ENCODE measurements around the gene CCL4. TPM values are rescaled to one million over a fixed set of nuclear protein-coding genes. Genes with fewer than 3 reads are reported as not detected.
"Not testable (repeated sequence)": the region's sequence is repeated elsewhere in the genome, so short reads cannot be mapped to it uniquely, and the experiment has no call there.

Gene CCL4
- total RNA-seq, 2 donors from 2014 or later: 63.9 to 200 TPM

DNA sequence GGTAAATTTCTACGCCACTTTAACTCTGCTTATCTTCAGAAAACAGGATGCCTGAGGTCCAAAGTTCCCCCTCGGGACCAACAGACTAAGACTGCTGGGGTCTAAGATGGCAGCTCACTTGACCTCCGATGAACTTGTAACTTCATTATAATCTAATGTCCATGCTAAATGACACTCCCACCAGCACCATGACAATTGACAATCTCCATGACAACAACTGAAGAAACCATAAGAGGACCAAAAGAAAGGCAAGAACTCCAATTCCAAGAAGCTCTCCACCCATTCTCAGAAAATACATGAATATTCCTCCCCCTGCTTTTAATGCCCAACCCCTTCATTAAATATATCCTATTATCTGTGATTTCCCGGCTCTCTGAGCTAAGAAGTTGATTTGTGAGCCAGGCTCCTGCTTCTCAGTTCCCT lies 7.5 kb downstream of the CCL4 start:
- peaks cover 6 to 7% of the 10 kb centered on the region in 2 donors for H3K36me3 Mint-ChIP-seq (ENCODE audit: insufficient read depth in 2 of 2)
- peaks cover 66% of the 10 kb centered on the region for H3K27me3 Mint-ChIP-seq (ENCODE audit: low read depth)
- DNase-seq: no peak
- peaks cover 8% of the 10 kb centered on the region for H3K4me1 Mint-ChIP-seq (ENCODE audit: low read depth)
- H3K27ac Mint-ChIP-seq: no peak overlapping the region
- H3K4me3 Mint-ChIP-seq: no peak overlapping the region
- ATAC-seq (replicated peaks in 1 of 2): no peak
- peaks cover 3 to 11% of the 10 kb centered on the region in 2 donors for H3K9me3 Mint-ChIP-seq

DNA sequence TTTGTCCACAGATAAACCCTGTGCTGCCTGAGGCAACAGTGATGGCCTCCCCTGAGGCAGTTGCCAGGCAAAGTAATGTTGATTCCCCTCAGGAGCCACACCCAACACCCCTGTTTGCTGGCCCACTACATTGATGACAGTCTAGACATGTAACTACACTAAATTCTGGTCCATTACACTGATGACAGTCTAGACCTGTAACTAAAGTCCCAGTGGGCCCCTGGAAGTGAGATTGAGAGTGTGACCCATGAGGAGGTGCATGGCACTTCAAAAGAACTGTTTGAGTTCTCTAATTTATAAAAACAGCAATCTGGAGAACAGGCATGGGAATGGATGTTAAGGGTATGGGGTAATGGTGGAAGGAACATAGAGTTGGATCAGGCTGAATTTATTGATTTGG lies 8.9 kb downstream of the CCL4 start:
- ATAC-seq (replicated peaks in 1 of 2) (no peak), DNase-seq (no peak)
- Mint-ChIP-seq H3K4me1 (ENCODE audit: low read depth) (peaks cover 11% of the 10 kb centered on the region), H3K27ac (no peak overlapping the region), H3K4me3 (no peak overlapping the region), H3K9me3 (peaks cover 3 to 11% of the 10 kb centered on the region in 2 donors), H3K27me3 (ENCODE audit: low read depth) (peaks cover 61% of the 10 kb centered on the region), H3K36me3 (ENCODE audit: insufficient read depth in 2 of 2) (peaks cover 6 to 7% of the 10 kb centered on the region in 2 donors)

DNA sequence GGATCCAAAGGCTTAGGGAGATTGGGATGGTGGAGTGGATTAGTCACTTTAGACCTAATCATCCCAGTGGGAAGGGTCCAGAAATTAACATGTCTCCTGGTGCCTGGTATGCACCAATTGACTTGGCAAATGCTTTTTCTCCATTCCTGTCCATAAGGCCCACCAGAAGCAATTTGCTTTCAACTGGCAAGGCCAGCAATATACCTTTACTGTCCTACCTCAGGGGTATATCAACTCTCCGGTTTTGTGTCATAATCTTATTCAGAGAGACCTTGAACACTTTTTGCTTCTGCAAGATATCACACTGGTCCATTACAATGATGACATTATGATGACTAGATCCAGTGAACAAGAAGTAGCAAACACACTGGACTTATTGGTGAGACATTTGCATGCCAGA lies 9.5 kb downstream of the CCL4 start:
- peaks cover 56% of the 10 kb centered on the region for H3K27me3 Mint-ChIP-seq (ENCODE audit: low read depth)
- not testable (repeated sequence) for ATAC-seq (replicated peaks in 1 of 2); DNase-seq; H3K4me3 Mint-ChIP-seq; H3K27ac Mint-ChIP-seq; H3K36me3 Mint-ChIP-seq (ENCODE audit: insufficient read depth in 2 of 2)
- H3K9me3 Mint-ChIP-seq: peaks cover 3 to 11% of the 10 kb centered on the region in 2 donors
- peaks cover 15% of the 10 kb centered on the region for H3K4me1 Mint-ChIP-seq (ENCODE audit: low read depth)

DNA sequence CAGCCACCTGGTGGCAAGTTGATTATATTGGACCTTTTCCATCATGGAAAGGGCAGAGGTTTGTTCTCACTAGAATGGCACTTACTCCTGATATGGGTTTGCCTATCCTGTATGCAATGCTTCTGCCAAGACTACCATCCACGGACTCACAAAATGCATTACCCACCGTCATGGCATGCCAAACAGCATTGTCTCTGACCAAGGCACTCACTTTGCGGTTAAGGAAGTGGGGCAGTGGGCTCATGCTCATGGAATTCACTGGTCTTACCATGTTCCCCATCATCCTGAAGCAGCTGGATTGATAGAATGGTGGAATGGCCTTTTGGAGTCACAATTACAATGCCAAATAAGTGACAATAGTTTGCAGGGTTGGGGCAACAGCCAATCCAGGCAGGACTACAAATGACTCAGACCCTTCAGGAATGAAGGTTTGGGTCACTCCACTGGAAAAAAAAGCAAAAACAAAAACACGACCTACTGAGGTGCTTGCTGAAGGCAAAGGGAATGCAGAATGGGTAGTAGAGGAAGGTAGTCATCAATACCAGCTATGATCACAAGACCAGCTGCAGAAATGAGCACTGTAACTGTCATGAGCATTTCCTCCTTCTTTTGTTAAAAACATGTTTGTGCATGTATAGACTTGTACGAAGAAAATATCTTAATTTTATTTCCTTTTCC lies 11.5 kb downstream of the CCL4 start:
- Mint-ChIP-seq H3K9me3 (peaks cover 3 to 11% of the 10 kb centered on the region in 2 donors), H3K4me1 (ENCODE audit: low read depth) (peaks cover 23% of the 10 kb centered on the region), H3K27me3 (ENCODE audit: low read depth) (peaks cover 55% of the 10 kb centered on the region)
- H3K4me3 Mint-ChIP-seq; H3K27ac Mint-ChIP-seq; ATAC-seq (replicated peaks in 1 of 2); H3K36me3 Mint-ChIP-seq (ENCODE audit: insufficient read depth in 2 of 2); DNase-seq: not testable (repeated sequence)

DNA sequence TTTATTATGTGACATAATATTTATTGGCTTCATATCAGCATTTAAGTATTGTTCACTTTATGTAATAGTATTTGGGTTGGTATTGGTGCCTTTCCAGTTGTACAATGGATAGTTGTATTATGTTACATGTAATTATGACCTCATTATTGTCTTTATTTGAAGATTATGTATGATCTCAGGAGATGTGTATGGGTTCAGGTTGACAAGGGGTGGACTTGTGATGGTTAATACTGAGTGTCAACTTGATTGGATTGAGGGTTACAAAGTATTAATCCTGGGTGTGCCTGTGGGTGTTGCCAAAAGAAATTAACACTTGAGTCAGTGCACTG lies 12.0 kb downstream of the CCL4 start:
- ATAC-seq (replicated peaks in 1 of 2); H3K27ac Mint-ChIP-seq; H3K36me3 Mint-ChIP-seq (ENCODE audit: insufficient read depth in 2 of 2); DNase-seq: not testable (repeated sequence)
- Mint-ChIP-seq H3K4me1 (ENCODE audit: low read depth) (peaks cover 28% of the 10 kb centered on the region), H3K4me3 (peak overlapping the region in 1 of 2 donors; percentile 33), H3K9me3 (peaks cover 3 to 11% of the 10 kb centered on the region in 2 donors), H3K27me3 (ENCODE audit: low read depth) (peaks cover 60% of the 10 kb centered on the region)

DNA sequence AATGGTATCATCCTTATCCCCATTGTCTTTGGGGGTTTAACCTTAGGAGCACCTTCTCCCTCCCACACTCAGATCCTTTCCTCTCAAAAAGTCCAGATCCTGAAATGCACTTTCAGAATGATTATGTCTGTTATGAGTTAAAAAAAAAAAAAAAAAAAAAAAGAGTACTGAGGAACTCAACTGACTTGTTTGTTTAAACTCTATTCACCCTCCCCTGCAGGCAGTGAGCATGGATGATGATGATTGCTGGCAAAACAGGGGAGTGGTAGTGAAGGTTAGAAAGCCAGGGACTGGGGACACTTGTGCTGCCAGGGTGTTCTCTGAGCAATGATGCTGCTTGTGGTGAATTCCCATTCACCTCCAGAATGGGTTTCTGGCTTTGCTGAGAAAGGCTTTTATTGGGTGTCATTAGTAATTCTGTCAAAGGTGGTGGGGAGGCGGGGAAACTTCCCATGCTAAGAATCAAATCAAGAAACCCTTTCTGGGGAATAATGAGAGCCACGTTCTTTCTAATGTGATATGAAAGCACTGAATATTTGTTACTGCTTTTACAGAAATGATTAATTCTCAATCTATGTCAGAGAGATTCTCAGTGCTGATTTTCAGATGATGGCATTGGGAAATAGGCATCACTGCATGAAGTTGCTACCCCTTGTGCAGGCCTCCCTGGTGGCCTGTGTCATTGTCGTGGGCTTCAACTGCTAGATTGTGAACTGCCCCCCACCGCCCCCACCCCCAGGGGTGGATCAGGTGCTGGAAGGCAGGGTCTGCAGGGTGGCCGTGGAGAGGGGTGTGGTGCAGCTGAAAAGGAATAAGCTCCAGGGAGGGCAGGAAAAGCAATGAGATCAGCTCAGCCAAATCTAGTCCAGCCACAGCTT lies 14.1 kb downstream of the CCL4 start:
- H3K27me3 Mint-ChIP-seq (ENCODE audit: low read depth): peaks cover 60% of the 10 kb centered on the region
- H3K4me1 Mint-ChIP-seq (ENCODE audit: low read depth): peaks cover 30% of the 10 kb centered on the region
- H3K4me3 Mint-ChIP-seq: peak overlapping the region; percentile 50 to 63
- H3K36me3 Mint-ChIP-seq (ENCODE audit: insufficient read depth in 2 of 2): peaks cover 3 to 5% of the 10 kb centered on the region in 2 donors
- DNase-seq (peak; percentile 42 to 50), ATAC-seq (replicated peaks in 1 of 2) (peak; percentile 86)
- peak overlapping the region; percentile 89 for H3K27ac Mint-ChIP-seq
- H3K9me3 Mint-ChIP-seq: peaks cover 3 to 4% of the 10 kb centered on the region in 2 donors

DNA sequence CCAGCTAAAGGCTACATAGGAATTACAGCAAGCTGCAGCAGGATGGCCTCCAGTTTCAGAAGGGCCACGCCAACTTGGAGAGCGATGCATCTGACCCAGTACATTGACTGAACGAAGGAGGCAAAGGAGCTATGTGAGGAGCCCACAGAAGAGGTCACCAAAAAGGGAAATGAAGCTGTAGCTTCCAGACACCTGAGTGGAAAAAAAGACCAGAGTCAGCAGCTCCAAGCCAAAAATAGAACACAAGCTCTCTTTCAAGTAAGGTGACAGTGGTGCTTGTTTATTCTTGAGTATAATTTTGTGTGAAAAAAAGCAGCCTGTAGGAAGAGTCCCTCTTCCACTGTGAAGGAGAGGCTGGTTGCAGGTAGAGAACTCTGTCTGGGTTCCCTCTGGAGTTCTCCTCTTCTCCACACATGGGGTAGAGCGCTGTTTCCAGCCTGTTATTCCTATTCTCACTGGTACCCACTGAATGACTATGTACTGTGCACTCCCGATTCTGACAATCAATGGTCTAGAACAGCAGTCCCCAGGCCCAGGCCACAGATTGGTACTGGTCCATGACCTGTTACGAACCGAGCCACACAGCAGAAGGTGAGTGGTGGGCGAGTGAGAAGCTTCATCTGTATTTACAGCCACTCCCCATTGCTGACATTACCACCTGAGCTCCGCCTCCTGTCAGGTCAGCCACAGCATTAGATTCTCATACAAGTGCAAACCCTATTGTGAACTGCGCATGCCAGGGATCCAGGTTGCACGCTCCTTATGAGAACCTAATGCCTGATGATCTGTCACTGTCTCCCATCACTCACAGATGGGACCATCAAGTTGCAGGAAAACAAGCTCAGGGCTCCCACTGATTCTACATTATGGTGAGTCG lies 15.1 kb downstream of the CCL4 start:
- H3K9me3 Mint-ChIP-seq: peaks cover 2 to 4% of the 10 kb centered on the region in 2 donors
- peaks cover 2 to 4% of the 10 kb centered on the region in 2 donors for H3K36me3 Mint-ChIP-seq (ENCODE audit: insufficient read depth in 2 of 2)
- peaks cover 67% of the 10 kb centered on the region for H3K27me3 Mint-ChIP-seq (ENCODE audit: low read depth)
- DNase-seq (no peak), ATAC-seq (replicated peaks in 1 of 2) (no peak)
- peak overlapping the region; percentile 50 to 63 for H3K4me3 Mint-ChIP-seq
- H3K27ac Mint-ChIP-seq: no peak overlapping the region
- peaks cover 30% of the 10 kb centered on the region for H3K4me1 Mint-ChIP-seq (ENCODE audit: low read depth)

DNA sequence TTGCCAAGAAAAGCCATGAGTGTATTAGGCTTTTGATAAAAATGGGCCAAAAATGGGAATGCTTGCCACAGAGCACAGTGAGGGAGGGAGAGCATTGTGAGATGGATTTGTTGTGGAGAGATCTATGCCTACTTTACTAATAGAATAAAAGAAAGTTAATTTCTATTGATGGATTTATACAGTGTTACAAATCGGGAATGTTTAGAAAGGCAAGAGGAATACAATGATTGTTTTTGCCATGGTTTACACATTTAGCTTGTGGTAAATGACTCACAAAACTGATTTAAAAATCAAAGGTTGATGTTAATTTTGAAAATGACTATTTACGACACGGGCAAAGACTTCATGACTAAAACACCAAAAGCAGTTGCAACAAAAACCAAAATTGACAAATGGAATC lies 16.6 kb downstream of the CCL4 start:
- peaks cover 0 to 4% of the 10 kb centered on the region in 2 donors for H3K9me3 Mint-ChIP-seq
- DNase-seq (no peak), ATAC-seq (replicated peaks in 1 of 2) (no peak)
- peaks cover 2 to 4% of the 10 kb centered on the region in 2 donors for H3K36me3 Mint-ChIP-seq (ENCODE audit: insufficient read depth in 2 of 2)
- peaks cover 30% of the 10 kb centered on the region for H3K4me1 Mint-ChIP-seq (ENCODE audit: low read depth)
- H3K27me3 Mint-ChIP-seq (ENCODE audit: low read depth): peaks cover 64% of the 10 kb centered on the region
- H3K27ac Mint-ChIP-seq: peak overlapping the region; percentile 64
- H3K4me3 Mint-ChIP-seq: peak overlapping the region in 1 of 2 donors; percentile 71

DNA sequence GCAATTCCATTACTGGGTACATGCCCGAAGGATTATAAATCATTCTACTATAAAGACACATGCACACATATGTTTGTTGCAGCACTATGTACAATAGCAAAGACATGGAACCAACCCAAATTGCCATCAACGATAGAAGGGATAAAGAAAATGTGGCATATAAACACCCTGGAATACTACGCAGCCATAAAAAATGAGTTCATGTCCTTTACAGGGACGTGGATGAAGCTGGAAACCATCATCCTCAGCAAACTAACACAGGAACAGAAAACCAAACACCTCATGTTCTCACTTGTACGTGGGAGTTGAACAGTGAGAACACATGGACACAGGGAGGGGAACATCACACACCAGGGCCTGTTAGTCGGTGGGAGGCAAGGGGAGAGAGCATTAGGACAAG lies 17.5 kb downstream of the CCL4 start:
- ATAC-seq (replicated peaks in 1 of 2); H3K4me3 Mint-ChIP-seq; H3K9me3 Mint-ChIP-seq; DNase-seq: not testable (repeated sequence)
- Mint-ChIP-seq H3K36me3 (ENCODE audit: insufficient read depth in 2 of 2) (peaks cover 8 to 12% of the 10 kb centered on the region in 2 donors), H3K4me1 (ENCODE audit: low read depth) (peaks cover 30% of the 10 kb centered on the region), H3K27me3 (ENCODE audit: low read depth) (peaks cover 65% of the 10 kb centered on the region), H3K27ac (peak overlapping the region; percentile 64)

DNA sequence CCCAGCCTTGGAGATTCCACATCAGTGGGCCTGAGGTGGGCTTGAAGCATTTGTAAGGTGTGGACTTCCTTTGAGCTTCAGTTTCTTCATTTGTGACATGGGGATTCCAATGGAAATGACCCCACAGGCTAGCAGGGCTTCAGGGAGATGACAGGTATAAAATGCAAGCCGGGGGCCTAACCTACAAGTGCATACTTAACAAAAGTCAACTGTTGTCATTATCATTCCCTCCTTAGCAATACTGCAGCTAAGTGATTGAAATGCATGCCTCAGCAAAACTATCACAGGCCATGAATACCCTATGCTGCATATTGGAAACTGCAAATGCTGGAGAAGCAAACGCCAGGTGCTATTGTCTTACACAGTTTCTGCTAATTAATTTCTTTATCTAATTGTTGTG lies 19.8 kb downstream of the CCL4 start:
- Mint-ChIP-seq H3K4me3 (no peak overlapping the region), H3K4me1 (ENCODE audit: low read depth) (peaks cover 22% of the 10 kb centered on the region), H3K27ac (no peak overlapping the region), H3K27me3 (ENCODE audit: low read depth) (peaks cover 71% of the 10 kb centered on the region), H3K36me3 (ENCODE audit: insufficient read depth in 2 of 2) (peaks cover 12 to 20% of the 10 kb centered on the region in 2 donors), H3K9me3 (peaks cover 5 to 12% of the 10 kb centered on the region in 2 donors)
- DNase-seq (no peak), ATAC-seq (replicated peaks in 1 of 2) (no peak)

DNA sequence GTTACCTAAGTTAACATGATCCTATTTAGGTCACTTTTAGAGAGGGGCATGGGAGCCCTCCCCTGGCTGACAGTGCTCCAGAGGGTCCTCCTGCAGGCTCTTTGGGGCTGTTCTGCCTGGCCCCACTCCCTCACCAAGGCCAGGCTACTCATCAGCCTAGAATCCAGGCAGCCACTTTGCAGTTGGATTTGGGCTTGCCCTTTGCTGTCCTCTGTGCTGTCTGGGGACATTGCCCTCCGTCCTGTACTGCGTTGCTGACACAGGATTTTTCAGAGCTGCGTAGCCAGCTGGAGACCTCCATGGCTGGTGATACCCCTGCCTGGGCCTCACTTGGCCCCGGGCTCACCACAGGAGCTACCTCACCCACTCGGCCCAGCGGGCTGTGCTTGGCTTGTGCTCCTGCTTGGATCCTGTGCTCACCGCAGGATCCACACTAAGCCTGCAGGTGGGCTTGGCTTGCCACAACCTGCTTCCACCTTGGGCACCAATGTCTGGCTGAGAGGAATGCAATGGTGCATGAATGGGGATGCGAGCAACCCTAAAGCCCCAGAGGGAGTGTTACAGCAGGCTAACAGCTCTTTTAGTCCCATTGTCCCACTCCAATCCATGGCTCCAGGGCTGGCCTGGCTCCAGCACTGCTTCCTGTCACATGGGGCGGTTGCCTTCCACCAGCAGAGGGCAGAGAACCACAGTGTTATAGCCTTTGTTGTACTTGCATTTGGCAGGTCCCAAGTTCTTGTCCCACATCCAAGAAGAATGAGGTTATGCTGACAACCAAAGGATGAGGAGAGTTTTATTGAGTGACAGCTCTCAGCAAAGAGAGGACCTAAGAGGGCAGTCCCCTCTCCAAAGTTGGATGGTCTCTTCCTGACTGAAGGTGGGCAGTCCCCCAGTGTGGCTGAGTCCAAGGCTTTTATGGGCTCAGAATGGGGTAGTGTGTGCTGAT lies 21.5 kb downstream of the CCL4 start:
- no peak overlapping the region for H3K27ac Mint-ChIP-seq
- DNase-seq (no peak), ATAC-seq (replicated peaks in 1 of 2) (no peak)
- no peak overlapping the region for H3K4me3 Mint-ChIP-seq
- H3K4me1 Mint-ChIP-seq (ENCODE audit: low read depth): peaks cover 17% of the 10 kb centered on the region
- H3K9me3 Mint-ChIP-seq: peaks cover 5 to 12% of the 10 kb centered on the region in 2 donors
- H3K36me3 Mint-ChIP-seq (ENCODE audit: insufficient read depth in 2 of 2): peaks cover 12 to 20% of the 10 kb centered on the region in 2 donors
- H3K27me3 Mint-ChIP-seq (ENCODE audit: low read depth): peaks cover 77% of the 10 kb centered on the region

Measured in activated T-cell treated with anti-CD3 and anti-CD28 coated beads, Interleukin-2, amount 50 U/mL, for 72 hours (primary cell).